HEK293T (cell line): ENCODE data around the gene THOP1.

ENCODE experiments used
- ARNT ChIP-seq: fragments of 450-650 bp; IDR thresholded peaks from 2 replicates; pipeline ENCODE4 v1.6.1; 2017; ENCODE audit warnings: mild to moderate bottlenecking
- BHLHE40 ChIP-seq: fragments of 450-650 bp; IDR thresholded peaks from 2 replicates; pipeline ENCODE4 v1.6.1; 2016; ENCODE audit warnings: mild to moderate bottlenecking, moderate library complexity, borderline replicate concordance
- ELF4 ChIP-seq: fragments of 450-650 bp; IDR thresholded peaks from 2 replicates; pipeline ENCODE4 v1.6.1; 2017; ENCODE audit warnings: antibody characterized with exemption
- FOXA1 ChIP-seq: fragments of 450-650 bp; IDR thresholded peaks from 2 replicates; pipeline ENCODE4 v1.6.1; 2016; ENCODE audit warnings: mild to moderate bottlenecking
- FOXK2 ChIP-seq: fragments of 450-650 bp; IDR thresholded peaks from 2 replicates; pipeline ENCODE4 v1.6.1; 2016; ENCODE audit warnings: mild to moderate bottlenecking
- FOXM1 ChIP-seq: fragments of 450-650 bp; IDR thresholded peaks from 2 replicates; pipeline ENCODE4 v1.6.1; 2017; ENCODE audit warnings: mild to moderate bottlenecking, borderline replicate concordance
- HDGF ChIP-seq: fragments of 450-650 bp; IDR thresholded peaks from 2 replicates; pipeline ENCODE4 v1.6.1; 2017; ENCODE audit warnings: antibody characterized with exemption, borderline replicate concordance
- LEF1 ChIP-seq: fragments of 450-650 bp; IDR thresholded peaks from 2 replicates; pipeline ENCODE4 v1.6.1; 2017; ENCODE audit warnings: mild to moderate bottlenecking, borderline replicate concordance
- PKNOX1 ChIP-seq: fragments of 450-650 bp; IDR thresholded peaks from 2 replicates; pipeline ENCODE4 v1.6.1; 2016
- SP1 ChIP-seq: fragments of 450-650 bp; IDR thresholded peaks from 2 replicates; pipeline ENCODE4 v1.6.1; 2017
- SUZ12 ChIP-seq: fragments of 450-650 bp; IDR thresholded peaks from 2 replicates; pipeline ENCODE4 v1.6.1; 2016; ENCODE audit warnings: mild to moderate bottlenecking
- TARDBP ChIP-seq: fragments of 450-650 bp; IDR thresholded peaks from 2 replicates; pipeline ENCODE4 v1.6.1; 2016

- no peak for TF ChIP-seq HDGF
- no peak for TF ChIP-seq FOXA1
- no peak for TF ChIP-seq FOXK2
- TF ChIP-seq ARNT = no peak
- TF ChIP-seq LEF1 = peak; percentile 66; the same call in 1 of the 2 replicates
- no peak for TF ChIP-seq FOXM1
- no peak for TF ChIP-seq TARDBP
- TF ChIP-seq SP1 = no peak
- TF ChIP-seq SUZ12 = no peak
- no peak for TF ChIP-seq BHLHE40
- no peak; the same call in 1 of the 2 replicates for TF ChIP-seq ELF4
- no peak for TF ChIP-seq PKNOX1
These were observed 34.3 kb downstream of the THOP1 start, which contains the start of gene ZNF554 for GRCh38 chr19:2819540-2820111.
